ENCODE results near the gene XPO4. TPM values are rescaled to one million over a fixed set of nuclear protein-coding genes. Genes with fewer than 3 reads are reported as not detected.
A peak's percentile ranks its signal among the peaks of the same experiment; 100 is the strongest.
"Not testable (repeated sequence)": the region's sequence is repeated elsewhere in the genome, so short reads cannot be mapped to it uniquely, and the experiment has no call there.

XPO4 gene
- total RNA-seq, result 10 to 100 TPM; 11.8 to 12.5 TPM
- polyA plus RNA-seq, result 1 to 10 TPM; 2.5 to 3.3 TPM

- H3K27me3 ChIP-seq (ENCODE audit: control insufficient read depth in 4 of 4, insufficient read depth in 4 of 4, low read length in 3 of 4), result no peaks in the 10 kb centered on the region
These were observed at the start of gene XPO4 for GRCh38 chr13:20902438-20903163. TSS of gene XPO4 (minus strand) at chr13:20902746. CDS start at chr13:20902738, 8 bp downstream.

GRCh38 chr13:20948001-20948400, 45.5 kb upstream of the XPO4 start:
- H3K9me3 ChIP-seq (ENCODE audit: control insufficient read depth in 4 of 4, low read length in 3 of 4); H3K36me3 ChIP-seq (ENCODE audit: control insufficient read depth in 4 of 4, insufficient read depth in 3 of 4, low read depth in 1 of 4, low read length in 3 of 4); H3K4me1 ChIP-seq (ENCODE audit: control insufficient read depth in 4 of 4, insufficient read depth in 4 of 4, low read length in 3 of 4); DNase-seq (ENCODE audit: low spot score); H3K27me3 ChIP-seq (ENCODE audit: control insufficient read depth in 4 of 4, insufficient read depth in 4 of 4, low read length in 3 of 4); H3K9ac ChIP-seq (ENCODE audit: low read depth in 1 of 2, low read length in 2 of 2); H3K4me3 ChIP-seq (ENCODE audit: low read depth in 1 of 3, low read length in 3 of 3); H3K27ac ChIP-seq (ENCODE audit: low read depth in 1 of 2, low read length in 2 of 2): not testable (repeated sequence)
- WGBS, result 74% methylated on average over 3 of the region's 3 CpGs

More at GRCh38 chr13:20902438-20903163, at the start of gene XPO4:
- Histone ChIP-seq H3K9me3 (ENCODE audit: control insufficient read depth in 4 of 4, low read length in 3 of 4) (no peaks in the 10 kb centered on the region), H3K36me3 (ENCODE audit: control insufficient read depth in 4 of 4, insufficient read depth in 3 of 4, low read depth in 1 of 4, low read length in 3 of 4) (peaks cover 0 to 2% (median 0%) of the 10 kb centered on the region in 4 donors), H3K4me1 (ENCODE audit: control insufficient read depth in 4 of 4, insufficient read depth in 4 of 4, low read length in 3 of 4) (peaks cover 3 to 16% (median 10%) of the 10 kb centered on the region in 4 donors), H3K27ac (ENCODE audit: low read depth in 1 of 2, low read length in 2 of 2) (peak within 1 kb of the TSS; percentile 84 to 87), H3K9ac (ENCODE audit: low read depth in 1 of 2, low read length in 2 of 2) (peak within 1 kb of the TSS; percentile 64 to 71), H3K4me3 (ENCODE audit: low read depth in 1 of 3, low read length in 3 of 3) (peak within 1 kb of the TSS; percentile 74 to 94 (median 93))
- TF ChIP-seq RAD21 (IDR thresholded peaks at IDR 0.05), result no peak
- no peak for TF ChIP-seq TAF1 (conservative IDR thresholded peaks at IDR 0.05)
- no peak for TF ChIP-seq ZBTB33 (IDR thresholded peaks at IDR 0.05)
- no peak for TF ChIP-seq EGR1 (IDR thresholded peaks at IDR 0.05; ENCODE audit: low read depth in 2 of 2)
- TF ChIP-seq JUND (IDR thresholded peaks at IDR 0.05), result no peak
- peak; percentile 95 for TF ChIP-seq YY1 (IDR thresholded peaks at IDR 0.05)
- no peak for TF ChIP-seq CTCF (IDR thresholded peaks at IDR 0.05; ENCODE audit: low read depth, low read length, missing input control)
- peak; percentile 83 for DNase-seq (ENCODE audit: low spot score)
- WGBS, result under 1% methylated on average over 81 of the region's 81 CpGs

GRCh38 chr13:20945952-20946383, 43.4 kb upstream of the XPO4 start:
- 22% methylated on average over 29 of the region's 29 CpGs for WGBS
- DNase-seq (ENCODE audit: low spot score), result no peak
- no peaks in the 10 kb centered on the region for H3K27me3 ChIP-seq (ENCODE audit: control insufficient read depth in 4 of 4, insufficient read depth in 4 of 4, low read length in 3 of 4)
- no peak overlapping the region for H3K4me3 ChIP-seq (ENCODE audit: low read depth in 1 of 3, low read length in 3 of 3)
- H3K4me1 ChIP-seq (ENCODE audit: control insufficient read depth in 4 of 4, insufficient read depth in 4 of 4, low read length in 3 of 4), result peaks cover 0 to 3% (median 0%) of the 10 kb centered on the region in 4 donors
- H3K36me3 ChIP-seq (ENCODE audit: control insufficient read depth in 4 of 4, insufficient read depth in 3 of 4, low read depth in 1 of 4, low read length in 3 of 4), result no peaks in the 10 kb centered on the region
- H3K9me3 ChIP-seq (ENCODE audit: control insufficient read depth in 4 of 4, low read length in 3 of 4), result no peaks in the 10 kb centered on the region
- no peak overlapping the region for H3K27ac ChIP-seq (ENCODE audit: low read depth in 1 of 2, low read length in 2 of 2)
- no peak overlapping the region for H3K9ac ChIP-seq (ENCODE audit: low read depth in 1 of 2, low read length in 2 of 2)
- TF ChIP-seq ATF3 (IDR thresholded peaks at IDR 0.05) (no peak), FOXA2 (IDR thresholded peaks at IDR 0.05) (no peak), HNF4G (IDR thresholded peaks at IDR 0.05) (no peak), MAX (IDR thresholded peaks at IDR 0.05) (no peak), HNF4A (conservative IDR thresholded peaks at IDR 0.05) (no peak), ZBTB33 (IDR thresholded peaks at IDR 0.05) (no peak), RXRA (IDR thresholded peaks at IDR 0.05) (no peak), GABPA (IDR thresholded peaks at IDR 0.05 in 1 of 2, conservative IDR thresholded peaks at IDR 0.05 in 1 of 2) (no peak), NR2F2 (IDR thresholded peaks at IDR 0.05) (no peak), TAF1 (conservative IDR thresholded peaks at IDR 0.05) (no peak), EGR1 (IDR thresholded peaks at IDR 0.05; ENCODE audit: low read depth in 2 of 2) (no peak), SP1 (IDR thresholded peaks at IDR 0.05) (no peak), REST (IDR thresholded peaks at IDR 0.05) (no peak)
